ENCODE data around the gene MIS18BP1.

DNA sequence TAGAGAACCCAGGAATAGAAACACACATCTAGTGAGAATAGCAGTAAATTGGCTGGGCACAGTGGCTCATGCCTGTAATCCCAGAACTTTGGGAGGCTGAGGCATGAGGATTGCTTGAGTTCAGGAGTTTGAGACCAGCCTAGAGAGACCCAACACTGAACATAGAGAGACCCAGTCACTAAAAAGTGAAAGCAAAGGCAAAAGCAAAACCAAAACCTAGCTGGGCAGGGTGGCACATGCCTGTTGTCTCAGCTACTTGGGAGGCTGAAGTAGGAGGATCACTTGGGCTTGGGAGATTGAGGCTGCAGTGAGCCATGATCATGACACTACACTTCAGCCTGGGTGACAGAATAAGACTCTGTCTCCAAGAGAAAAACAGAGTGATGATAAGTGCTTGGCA is 37.5 kb upstream of the MIS18BP1 start:
- TF ChIP-seq, protein P1, sequence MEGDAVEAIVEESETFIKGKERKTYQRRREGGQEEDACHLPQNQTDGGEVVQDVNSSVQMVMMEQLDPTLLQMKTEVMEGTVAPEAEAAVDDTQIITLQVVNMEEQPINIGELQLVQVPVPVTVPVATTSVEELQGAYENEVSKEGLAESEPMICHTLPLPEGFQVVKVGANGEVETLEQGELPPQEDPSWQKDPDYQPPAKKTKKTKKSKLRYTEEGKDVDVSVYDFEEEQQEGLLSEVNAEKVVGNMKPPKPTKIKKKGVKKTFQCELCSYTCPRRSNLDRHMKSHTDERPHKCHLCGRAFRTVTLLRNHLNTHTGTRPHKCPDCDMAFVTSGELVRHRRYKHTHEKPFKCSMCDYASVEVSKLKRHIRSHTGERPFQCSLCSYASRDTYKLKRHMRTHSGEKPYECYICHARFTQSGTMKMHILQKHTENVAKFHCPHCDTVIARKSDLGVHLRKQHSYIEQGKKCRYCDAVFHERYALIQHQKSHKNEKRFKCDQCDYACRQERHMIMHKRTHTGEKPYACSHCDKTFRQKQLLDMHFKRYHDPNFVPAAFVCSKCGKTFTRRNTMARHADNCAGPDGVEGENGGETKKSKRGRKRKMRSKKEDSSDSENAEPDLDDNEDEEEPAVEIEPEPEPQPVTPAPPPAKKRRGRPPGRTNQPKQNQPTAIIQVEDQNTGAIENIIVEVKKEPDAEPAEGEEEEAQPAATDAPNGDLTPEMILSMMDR (IDR thresholded peaks at IDR 0.05) = no peak
- no peak for TF ChIP-seq POLR2A (IDR thresholded peaks at IDR 0.05)
